B cell (primary cell): Measurements from ENCODE around the gene FAM184B.

Source experiments
- CTCF ChIP-seq: fragments of 200-600 bp; IDR thresholded peaks from one replicate; pipeline ENCODE4 v1.8.0; 2022; ENCODE audit warnings: antibody characterized with exemption, mild to moderate bottlenecking
- EZH2 ChIP-seq: IDR thresholded peaks from 2 replicates; pipeline ENCODE4 v1.6.1; 2012; ENCODE audit warnings: borderline replicate concordance, low read depth, mild to moderate bottlenecking, moderate library complexity, low read length; ENCODE audit not compliant: insufficient read depth, poor library complexity, severe bottlenecking

GRCh38 chr4:17797808-17798207, 16.4 kb upstream of the FAM184B start:
- no peak for TF ChIP-seq CTCF
- TF ChIP-seq EZH2 = no peak
